ENCODE data around the gene FAM118B.

Gene FAM118B

GRCh38 chr11:126165757-126166156, 45.8 kb upstream of the FAM118B start:
- no peak overlapping the region for H3K4me3 ChIP-seq (replicated peaks; ENCODE audit: low read depth, low read length)
- no peak for TF ChIP-seq CTCF (IDR thresholded peaks at IDR 0.05; ENCODE audit: low read depth, low read length, missing control alignments)
- DNase-seq (ENCODE audit: extremely low read depth, low read depth), result no peak

GRCh38 chr11:126166413-126166812, 45.2 kb upstream of the FAM118B start:
- DNase-seq (ENCODE audit: extremely low read depth, low read depth), result no peak
- H3K4me3 ChIP-seq (replicated peaks; ENCODE audit: low read depth, low read length), result no peak overlapping the region
- no peak for TF ChIP-seq CTCF (IDR thresholded peaks at IDR 0.05; ENCODE audit: low read depth, low read length, missing control alignments)

GRCh38 chr11:126167488-126167887, 44.1 kb upstream of the FAM118B start:
- no peak overlapping the region for H3K4me3 ChIP-seq (replicated peaks; ENCODE audit: low read depth, low read length)
- DNase-seq (ENCODE audit: extremely low read depth, low read depth), result no peak
- no peak for TF ChIP-seq CTCF (IDR thresholded peaks at IDR 0.05; ENCODE audit: low read depth, low read length, missing control alignments)

GRCh38 chr11:126169291-126169690, 42.3 kb upstream of the FAM118B start:
- H3K4me3 ChIP-seq (replicated peaks; ENCODE audit: low read depth, low read length), result no peak overlapping the region
- DNase-seq (ENCODE audit: extremely low read depth, low read depth), result no peak
- no peak for TF ChIP-seq CTCF (IDR thresholded peaks at IDR 0.05; ENCODE audit: low read depth, low read length, missing control alignments)

- no peak overlapping the region for H3K4me3 ChIP-seq (replicated peaks; ENCODE audit: low read depth, low read length)
- TF ChIP-seq CTCF (IDR thresholded peaks at IDR 0.05; ENCODE audit: low read depth, low read length, missing control alignments), result no peak
- no peak for DNase-seq (ENCODE audit: extremely low read depth, low read depth)
Observed at GRCh38 chr11:126172596-126173038, 39.0 kb upstream of the FAM118B start.

- no peak for DNase-seq (ENCODE audit: extremely low read depth, low read depth)
- no peak for TF ChIP-seq CTCF (IDR thresholded peaks at IDR 0.05; ENCODE audit: low read depth, low read length, missing control alignments)
- no peak overlapping the region for H3K4me3 ChIP-seq (replicated peaks; ENCODE audit: low read depth, low read length)
Observed at GRCh38 chr11:126173257-126173656, 38.3 kb upstream of the FAM118B start.

- no peak overlapping the region for H3K4me3 ChIP-seq (replicated peaks; ENCODE audit: low read depth, low read length)
- DNase-seq (ENCODE audit: extremely low read depth, low read depth), result no peak
- TF ChIP-seq CTCF (IDR thresholded peaks at IDR 0.05; ENCODE audit: low read depth, low read length, missing control alignments), result no peak
Observed at GRCh38 chr11:126174816-126175215, 36.8 kb upstream of the FAM118B start.
